Karpas-422 (cell line): Measurements from ENCODE around the gene PKNOX2. TPM values are rescaled to one million over a fixed set of nuclear protein-coding genes. Genes with fewer than 3 reads are reported as not detected.

Experiments
- DNase-seq: peaks from one replicate; pipeline ENCODE4 v3.0.0-alpha.2; 2015
- H2AFZ ChIP-seq: fragments of 200-600 bp; sonication (generic); 2 replicates; pipeline ENCODE4 v1.6.1; 2014; ENCODE audit warnings: antibody characterized with exemption, low read length, mixed read lengths
- H3K27ac ChIP-seq: fragments of 200-600 bp; sonication (generic); 2 replicates; pipeline ENCODE4 v1.5.1; 2014; ENCODE audit warnings: mild to moderate bottlenecking, low read length, moderate library complexity
- H3K27me3 ChIP-seq: fragments of 200-600 bp; sonication (generic); 2 replicates; pipeline ENCODE4 v1.6.1; 2014; ENCODE audit warnings: low read length, mixed read lengths
- H3K36me3 ChIP-seq: fragments of 200-600 bp; sonication (generic); 2 replicates; pipeline ENCODE4 v1.6.1; 2014; ENCODE audit warnings: low read length, mixed read lengths; ENCODE audit not compliant: insufficient read depth
- H3K4me1 ChIP-seq: fragments of 200-600 bp; sonication (generic); 2 replicates; pipeline ENCODE4 v1.6.1; 2014; ENCODE audit warnings: mild to moderate bottlenecking, low read length, mixed read lengths
- H3K4me2 ChIP-seq: fragments of 200-600 bp; sonication (generic); 2 replicates; pipeline ENCODE4 v1.6.1; 2014; ENCODE audit warnings: low read length, low read depth, mild to moderate bottlenecking; ENCODE audit not compliant: poor library complexity, severe bottlenecking
- H3K4me3 ChIP-seq: fragments of 200-600 bp; sonication (generic); 2 replicates; pipeline ENCODE4 v1.5.1; 2014; ENCODE audit warnings: mild to moderate bottlenecking, antibody characterized with exemption, low read length, mixed read lengths
- H3K79me2 ChIP-seq: fragments of 200-600 bp; sonication (generic); 2 replicates; pipeline ENCODE4 v1.6.1; 2014; ENCODE audit warnings: mild to moderate bottlenecking, low read length, mixed read lengths
- H3K9ac ChIP-seq: fragments of 200-600 bp; sonication (generic); 2 replicates; pipeline ENCODE4 v1.6.0; 2014; ENCODE audit warnings: low read length
- H3K9me2 ChIP-seq: fragments of 200-600 bp; sonication (generic), shearing (Covaris generic); replicated peaks from 2 replicates; pipeline ENCODE4 v1.6.0; 2014; ENCODE audit warnings: mild to moderate bottlenecking, low read length, moderate library complexity; ENCODE audit not compliant: insufficient read depth
- H3K9me3 ChIP-seq: fragments of 300-700, 200-600 bp; sonication (generic); 2 replicates; pipeline ENCODE4 v1.6.1; 2014; ENCODE audit warnings: low read length, mixed read lengths
- H4K20me1 ChIP-seq: fragments of 200-600 bp; sonication (generic); 2 replicates; pipeline ENCODE4 v1.6.1; 2014; ENCODE audit warnings: mild to moderate bottlenecking, antibody characterized with exemption, low read length, low read depth; ENCODE audit not compliant: insufficient read depth
- total RNA-seq: library from RNA; depleted of rRNA; stranded (reverse); fragments of >200 nt; shearing (Covaris generic); gene quantifications from 2 replicates; pipeline ENCODE4 v1.2.3, GENCODE V29; 2014; ENCODE audit warnings: low replicate concordance

The PKNOX2 gene
- total RNA-seq, 1 experiment from 2014 or later, result 1.5 TPM

- no peaks in the 10 kb centered on the region for H3K36me3 ChIP-seq
- DNase-seq, result no peak
Observed at GRCh38 chr11:125242141-125242775, 77.7 kb downstream of the PKNOX2 start.

GRCh38 chr11:125244166-125244565, 79.6 kb downstream of the PKNOX2 start:
- no peak overlapping the region for H3K27ac ChIP-seq
- H3K4me3 ChIP-seq, result no peak overlapping the region
- H3K9me2 ChIP-seq, result no peaks in the 10 kb centered on the region
- no peaks in the 10 kb centered on the region for H3K27me3 ChIP-seq
- H3K4me1 ChIP-seq, result no peaks in the 10 kb centered on the region
- no peaks in the 10 kb centered on the region for H3K79me2 ChIP-seq
- no peaks in the 10 kb centered on the region for H3K9me3 ChIP-seq
- no peak for DNase-seq
- H3K9ac ChIP-seq, result no peak overlapping the region
- H3K36me3 ChIP-seq, result no peaks in the 10 kb centered on the region
- H3K4me2 ChIP-seq, result no peak overlapping the region
- no peak overlapping the region for H2AFZ ChIP-seq
- no peaks in the 10 kb centered on the region for H4K20me1 ChIP-seq

More at GRCh38 chr11:125242141-125242775, 77.7 kb downstream of the PKNOX2 start:
- H3K9me3 ChIP-seq, result no peaks in the 10 kb centered on the region
- H3K27me3 ChIP-seq, result no peaks in the 10 kb centered on the region
- H3K4me2 ChIP-seq, result no peak overlapping the region
- no peak overlapping the region for H3K27ac ChIP-seq
- no peaks in the 10 kb centered on the region for H3K9me2 ChIP-seq
- H4K20me1 ChIP-seq, result no peaks in the 10 kb centered on the region
- H3K79me2 ChIP-seq, result no peaks in the 10 kb centered on the region
- H2AFZ ChIP-seq, result no peak overlapping the region
- no peak overlapping the region for H3K4me3 ChIP-seq
- H3K9ac ChIP-seq, result no peak overlapping the region
- no peaks in the 10 kb centered on the region for H3K4me1 ChIP-seq

GRCh38 chr11:125245299-125245698, 80.7 kb downstream of the PKNOX2 start:
- Histone ChIP-seq H2AFZ (no peak overlapping the region), H3K4me3 (no peak overlapping the region), H3K9me2 (no peaks in the 10 kb centered on the region), H3K36me3 (no peaks in the 10 kb centered on the region), H3K27me3 (no peaks in the 10 kb centered on the region), H3K9me3 (no peaks in the 10 kb centered on the region), H3K9ac (no peak overlapping the region), H3K4me1 (no peaks in the 10 kb centered on the region), H3K27ac (no peak overlapping the region), H4K20me1 (no peaks in the 10 kb centered on the region), H3K4me2 (no peak overlapping the region), H3K79me2 (no peaks in the 10 kb centered on the region)
- DNase-seq, result no peak

- Histone ChIP-seq H3K36me3 (no peaks in the 10 kb centered on the region), H3K9me3 (no peaks in the 10 kb centered on the region), H3K4me3 (no peak overlapping the region), H3K9me2 (no peaks in the 10 kb centered on the region), H3K9ac (no peak overlapping the region), H3K4me2 (no peak overlapping the region), H3K4me1 (no peaks in the 10 kb centered on the region), H2AFZ (no peak overlapping the region), H3K27ac (no peak overlapping the region), H3K79me2 (no peaks in the 10 kb centered on the region), H3K27me3 (no peaks in the 10 kb centered on the region), H4K20me1 (no peaks in the 10 kb centered on the region)
- DNase-seq, result no peak
Observed at GRCh38 chr11:125247431-125247830, 82.9 kb downstream of the PKNOX2 start.

GRCh38 chr11:125250318-125251213, 86.0 kb downstream of the PKNOX2 start:
- no peaks in the 10 kb centered on the region for H3K79me2 ChIP-seq
- H3K27ac ChIP-seq, result no peak overlapping the region
- no peaks in the 10 kb centered on the region for H3K36me3 ChIP-seq
- H3K27me3 ChIP-seq, result no peaks in the 10 kb centered on the region
- no peak overlapping the region for H2AFZ ChIP-seq
- H3K9me3 ChIP-seq, result no peaks in the 10 kb centered on the region
- H3K9ac ChIP-seq, result no peak overlapping the region
- no peaks in the 10 kb centered on the region for H3K4me1 ChIP-seq
- no peak overlapping the region for H3K4me3 ChIP-seq
- no peak overlapping the region for H3K4me2 ChIP-seq
- no peaks in the 10 kb centered on the region for H3K9me2 ChIP-seq
- H4K20me1 ChIP-seq, result no peaks in the 10 kb centered on the region
- DNase-seq, result no peak

- no peaks in the 10 kb centered on the region for H3K27me3 ChIP-seq
- DNase-seq, result no peak
- H3K9me2 ChIP-seq, result no peaks in the 10 kb centered on the region
- H3K79me2 ChIP-seq, result no peaks in the 10 kb centered on the region
- H3K4me2 ChIP-seq, result no peak overlapping the region
- no peaks in the 10 kb centered on the region for H3K36me3 ChIP-seq
- no peak overlapping the region for H3K9ac ChIP-seq
- H3K27ac ChIP-seq, result no peak overlapping the region
- H4K20me1 ChIP-seq, result no peaks in the 10 kb centered on the region
- no peaks in the 10 kb centered on the region for H3K9me3 ChIP-seq
- no peak overlapping the region for H2AFZ ChIP-seq
- H3K4me3 ChIP-seq, result no peak overlapping the region
- H3K4me1 ChIP-seq, result no peaks in the 10 kb centered on the region
Observed at GRCh38 chr11:125251214-125251545, 86.6 kb downstream of the PKNOX2 start.

GRCh38 chr11:125251956-125252355, 87.4 kb downstream of the PKNOX2 start:
- no peaks in the 10 kb centered on the region for H3K36me3 ChIP-seq
- DNase-seq, result no peak
- H2AFZ ChIP-seq, result no peak overlapping the region
- H3K9me2 ChIP-seq, result no peaks in the 10 kb centered on the region
- no peaks in the 10 kb centered on the region for H4K20me1 ChIP-seq
- no peak overlapping the region for H3K27ac ChIP-seq
- H3K4me3 ChIP-seq, result no peak overlapping the region
- H3K79me2 ChIP-seq, result no peaks in the 10 kb centered on the region
- no peaks in the 10 kb centered on the region for H3K4me1 ChIP-seq
- H3K27me3 ChIP-seq, result no peaks in the 10 kb centered on the region
- H3K9me3 ChIP-seq, result no peaks in the 10 kb centered on the region
- H3K9ac ChIP-seq, result no peak overlapping the region
- H3K4me2 ChIP-seq, result no peak overlapping the region

- no peak overlapping the region for H3K27ac ChIP-seq
- DNase-seq, result no peak
- no peaks in the 10 kb centered on the region for H3K9me2 ChIP-seq
- H3K9me3 ChIP-seq, result no peaks in the 10 kb centered on the region
- no peaks in the 10 kb centered on the region for H4K20me1 ChIP-seq
- H3K4me3 ChIP-seq, result no peak overlapping the region
- no peak overlapping the region for H3K4me2 ChIP-seq
- no peaks in the 10 kb centered on the region for H3K27me3 ChIP-seq
- no peaks in the 10 kb centered on the region for H3K36me3 ChIP-seq
- no peak overlapping the region for H3K9ac ChIP-seq
- no peaks in the 10 kb centered on the region for H3K79me2 ChIP-seq
- peaks cover 7% of the 10 kb centered on the region for H3K4me1 ChIP-seq
- no peak overlapping the region for H2AFZ ChIP-seq
Observed at GRCh38 chr11:125253289-125253688, 88.7 kb downstream of the PKNOX2 start.
